Liver (tissue), 9 donors: ENCODE data around the gene WNT11. TPM values are rescaled to one million over a fixed set of nuclear protein-coding genes. Genes with fewer than 3 reads are reported as not detected.

Source experiments
- DNase-seq: peaks from one replicate; pipeline ENCODE4 v3.0.0-alpha.2; 2017; ENCODE audit warnings: low spot score
- H3K27ac ChIP-seq, 2 donors: one replicate each; pipeline ENCODE4 v1.7.0; 2013; ENCODE audit warnings: inconsistent platforms in 2 of 2, low read length in 2 of 2, control low read depth in 1 of 2, low read depth in 1 of 2, mild to moderate bottlenecking in 1 of 2
- H3K27me3 ChIP-seq, 4 donors: one replicate each; pipeline versions ENCODE4 v1.6.1 to v1.7.0; 2013; ENCODE audit warnings: low read length in 3 of 4, inconsistent platforms in 1 of 4, mild to moderate bottlenecking in 1 of 4, moderate library complexity in 1 of 4; ENCODE audit not compliant: control insufficient read depth in 4 of 4, insufficient read depth in 4 of 4
- H3K36me3 ChIP-seq, 4 donors: one replicate each; pipeline versions ENCODE4 v1.6.1 to v1.7.0; 2013; ENCODE audit warnings: low read length in 3 of 4, mild to moderate bottlenecking in 3 of 4, low read depth in 1 of 4, moderate library complexity in 1 of 4; ENCODE audit not compliant: control insufficient read depth in 4 of 4, insufficient read depth in 3 of 4
- H3K4me1 ChIP-seq, 4 donors: one replicate each; pipeline versions ENCODE4 v1.6.1 to v1.7.0; 2013; ENCODE audit warnings: low read length in 3 of 4, mild to moderate bottlenecking in 3 of 4, moderate library complexity in 1 of 4; ENCODE audit not compliant: control insufficient read depth in 4 of 4, insufficient read depth in 4 of 4
- H3K4me3 ChIP-seq, 3 donors: one replicate each; pipeline versions ENCODE4 v1.6.1 to v1.7.0; 2013; ENCODE audit warnings: low read length in 3 of 3, control low read depth in 1 of 3, low read depth in 1 of 3, mild to moderate bottlenecking in 1 of 3
- H3K9ac ChIP-seq, 2 donors: one replicate each; pipeline ENCODE4 v1.7.0; 2013; ENCODE audit warnings: low read length in 2 of 2, mild to moderate bottlenecking in 2 of 2, moderate library complexity in 2 of 2, control low read depth in 1 of 2, low read depth in 1 of 2
- H3K9me3 ChIP-seq, 4 donors: one replicate each; pipeline versions ENCODE4 v1.6.1 to v1.7.0; 2013; ENCODE audit warnings: low read length in 3 of 4; ENCODE audit not compliant: control insufficient read depth in 4 of 4
- EGR1 ChIP-seq, 2 donors: IDR thresholded peaks; 2 replicates each; pipeline ENCODE4 v1.6.1; 2016 to 2018; ENCODE audit warnings: antibody characterized with exemption in 2 of 2, low read depth in 2 of 2
- FOXA2 ChIP-seq: IDR thresholded peaks from 2 replicates; pipeline ENCODE4 v1.6.1; 2016; ENCODE audit warnings: antibody characterized with exemption
- GABPA ChIP-seq, 2 donors: IDR thresholded peaks in 1 of 2; conservative IDR thresholded peaks in 1 of 2; 2 replicates each; pipeline ENCODE4 v1.6.1; 2016; ENCODE audit warnings: antibody characterized with exemption in 2 of 2, mild to moderate bottlenecking in 1 of 2, moderate library complexity in 1 of 2
- HNF4G ChIP-seq: IDR thresholded peaks from 2 replicates; pipeline ENCODE4 v1.6.1; 2016; ENCODE audit warnings: antibody characterized with exemption
- NR2F2 ChIP-seq: IDR thresholded peaks from 2 replicates; pipeline ENCODE4 v1.6.1; 2016; ENCODE audit warnings: antibody characterized with exemption
- RXRA ChIP-seq, 2 donors: IDR thresholded peaks; 2 replicates each; pipeline ENCODE4 v1.6.1; 2017 to 2018; ENCODE audit warnings: antibody characterized with exemption in 2 of 2, mild to moderate bottlenecking in 1 of 2
- SP1 ChIP-seq: IDR thresholded peaks from 2 replicates; pipeline ENCODE4 v1.6.1; 2018; ENCODE audit warnings: antibody characterized with exemption, mild to moderate bottlenecking
- YY1 ChIP-seq: IDR thresholded peaks from 2 replicates; pipeline ENCODE4 v1.6.1; 2016; ENCODE audit warnings: antibody characterized with exemption, mild to moderate bottlenecking
- WGBS: extraction: QIAGEN DNeasy Blood & Tissue Kit; methylation state at CpG from one replicate; pipeline ENCODE4 v1.1.7; 2013; 5-methylcytosine and 5-hydroxymethylcytosine counted together
- polyA plus RNA-seq, 2 donors: library from polyadenylated mRNA; stranded (reverse) in 1 of 2; unstranded in 1 of 2; fragments of 200-250 nt in 1 of 2; fragments of >200 nt in 1 of 2; fragmentation: Nextera tagmentation in 1 of 2; extraction: Ambion mirVana in 1 of 2; gene quantifications; one replicate each; pipeline versions ENCODE4 v1.2.1 to v1.2.3, GENCODE V29; 2013 to 2015
- total RNA-seq, 2 donors: library from RNA; depleted of rRNA; stranded (reverse); fragments of >200 nt; gene quantifications; one replicate each; pipeline ENCODE4 v1.2.3, GENCODE V29; 2014
- TF ChIP-seq, protein P1 (sequence below): IDR thresholded peaks from 2 replicates; pipeline ENCODE4 v1.6.1; 2016; ENCODE audit warnings: antibody characterized with exemption
- TF ChIP-seq, protein P2 (sequence below): IDR thresholded peaks from 2 replicates; pipeline ENCODE4 v1.6.1; 2016; ENCODE audit warnings: antibody characterized with exemption
- TF ChIP-seq, protein P3 (sequence below): IDR thresholded peaks from 2 replicates; pipeline ENCODE4 v1.6.1; 2016; ENCODE audit warnings: antibody characterized with exemption, mild to moderate bottlenecking
- TF ChIP-seq, protein P4 (sequence below): fragments of 150-350 bp; IDR thresholded peaks from 2 replicates; pipeline ENCODE4 v1.5.1; 2017; ENCODE audit warnings: improper control_type of control experiment, low read depth, low read length; ENCODE audit not compliant: missing input control
- TF ChIP-seq, protein P5 (sequence below): IDR thresholded peaks from 2 replicates; pipeline ENCODE4 v1.6.1; 2016; ENCODE audit warnings: antibody characterized with exemption
- donor health status: healthy.
- donor health status: healthy.
- donor health status: healthy.
- donor health status: healthy.
- donor health status: healthy.

The WNT11 gene
- total and polyA plus RNA-seq, 4 donors = 1.1 to 4.8 (median 2.5) TPM

DNA sequence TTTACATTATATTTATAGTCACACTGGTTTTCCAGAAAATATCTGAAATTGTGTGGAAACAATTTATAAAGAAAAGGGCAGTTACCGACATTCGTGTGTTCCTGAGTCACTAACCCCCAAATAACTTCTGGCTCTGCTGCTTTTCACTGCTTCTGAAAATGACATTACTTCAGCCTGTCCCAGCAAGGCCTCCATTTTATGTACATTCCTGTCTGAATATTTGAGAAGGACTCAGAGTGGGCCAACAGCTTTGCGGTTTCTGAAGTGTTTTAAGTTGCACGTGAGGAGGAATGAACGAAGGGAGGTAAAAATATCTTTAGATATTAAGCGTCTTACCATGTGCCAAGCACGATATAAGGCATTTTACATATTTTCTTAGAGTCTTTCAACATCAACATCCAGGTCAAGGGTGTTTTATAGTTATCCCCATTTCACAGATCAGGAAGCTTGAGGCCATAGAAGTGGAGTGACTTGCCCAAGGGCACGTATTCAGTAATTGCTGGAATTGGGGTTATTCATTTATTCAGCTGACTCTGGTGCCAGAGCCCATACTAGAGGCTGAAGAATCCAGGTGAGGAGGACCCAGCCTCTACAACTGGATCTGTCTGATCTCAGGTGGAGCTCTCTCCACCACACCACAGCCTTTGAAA, 30.8 kb upstream of the WNT11 start:
- Histone ChIP-seq H3K27me3 (no peaks in the 10 kb centered on the region), H3K36me3 (no peaks in the 10 kb centered on the region), H3K4me1 (peaks cover 0 to 21% (median 7%) of the 10 kb centered on the region in 4 donors), H3K4me3 (no peak overlapping the region), H3K27ac (no peak overlapping the region), H3K9ac (no peak overlapping the region), H3K9me3 (no peaks in the 10 kb centered on the region)
- no peak for TF ChIP-seq FOXA2
- no peak for TF ChIP-seq HNF4G
- TF ChIP-seq EGR1 (IDR thresholded peaks at IDR 0.05; ENCODE audit: low read depth in 2 of 2) = no peak
- no peak for TF ChIP-seq NR2F2
- TF ChIP-seq SP1 = no peak
- TF ChIP-seq GABPA (IDR thresholded peaks at IDR 0.05 in 1 of 2, conservative IDR thresholded peaks at IDR 0.05 in 1 of 2) = no peak
- no peak for TF ChIP-seq YY1
- TF ChIP-seq, protein P1, sequence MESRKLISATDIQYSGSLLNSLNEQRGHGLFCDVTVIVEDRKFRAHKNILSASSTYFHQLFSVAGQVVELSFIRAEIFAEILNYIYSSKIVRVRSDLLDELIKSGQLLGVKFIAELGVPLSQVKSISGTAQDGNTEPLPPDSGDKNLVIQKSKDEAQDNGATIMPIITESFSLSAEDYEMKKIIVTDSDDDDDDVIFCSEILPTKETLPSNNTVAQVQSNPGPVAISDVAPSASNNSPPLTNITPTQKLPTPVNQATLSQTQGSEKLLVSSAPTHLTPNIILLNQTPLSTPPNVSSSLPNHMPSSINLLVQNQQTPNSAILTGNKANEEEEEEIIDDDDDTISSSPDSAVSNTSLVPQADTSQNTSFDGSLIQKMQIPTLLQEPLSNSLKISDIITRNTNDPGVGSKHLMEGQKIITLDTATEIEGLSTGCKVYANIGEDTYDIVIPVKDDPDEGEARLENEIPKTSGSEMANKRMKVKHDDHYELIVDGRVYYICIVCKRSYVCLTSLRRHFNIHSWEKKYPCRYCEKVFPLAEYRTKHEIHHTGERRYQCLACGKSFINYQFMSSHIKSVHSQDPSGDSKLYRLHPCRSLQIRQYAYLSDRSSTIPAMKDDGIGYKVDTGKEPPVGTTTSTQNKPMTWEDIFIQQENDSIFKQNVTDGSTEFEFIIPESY = no peak
- 95% methylated on average over 8 of the region's 8 CpGs for WGBS
- no peak for DNase-seq

DNA sequence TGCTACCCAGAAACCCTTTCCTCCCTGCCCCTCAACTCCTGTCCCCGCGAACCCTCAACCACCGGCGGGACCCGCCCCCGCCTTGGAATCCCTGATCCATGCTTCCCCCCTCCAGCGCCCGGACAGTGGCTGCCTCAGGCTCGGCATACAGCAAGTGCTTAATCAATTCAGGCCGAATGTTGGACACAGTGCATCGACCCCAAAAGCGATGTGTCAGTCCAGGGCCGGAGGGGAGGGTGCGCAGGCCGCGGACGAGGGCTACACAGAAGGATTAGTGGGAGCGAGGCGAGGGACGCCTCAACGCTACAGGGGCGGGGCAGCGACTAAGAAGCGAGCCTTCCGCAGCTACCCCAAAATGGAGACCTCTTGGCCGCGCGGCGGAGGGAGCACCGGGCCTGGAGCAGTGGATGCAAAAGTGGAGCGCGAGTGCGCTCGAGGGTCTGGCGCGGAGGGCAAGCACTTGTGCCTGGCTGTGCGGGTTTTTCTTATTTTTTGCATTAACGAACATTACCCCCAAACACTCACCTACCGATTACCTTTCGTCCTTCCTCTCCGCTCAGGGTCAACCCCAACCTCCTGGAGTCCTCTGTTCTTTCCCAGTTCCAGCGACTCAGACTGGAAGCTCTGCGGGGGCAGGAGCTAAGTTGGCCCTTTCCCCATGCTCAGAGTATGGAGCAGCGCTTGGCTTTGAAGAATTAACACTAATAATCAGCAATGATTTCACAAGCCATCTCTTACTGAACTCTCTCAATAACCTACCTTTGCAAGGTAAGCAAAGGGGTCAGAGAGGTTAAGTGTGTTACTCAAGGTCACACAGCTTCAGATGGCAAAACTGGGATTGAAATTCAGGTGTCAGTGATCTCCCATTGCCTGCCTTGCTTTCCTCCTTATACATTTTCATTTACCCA, 30.0 kb upstream of the WNT11 start:
- Histone ChIP-seq H3K9me3 (no peaks in the 10 kb centered on the region), H3K4me1 (peaks cover 0 to 21% (median 7%) of the 10 kb centered on the region in 4 donors), H3K27me3 (no peaks in the 10 kb centered on the region), H3K9ac (peak overlapping the region; percentile 41 to 75), H3K36me3 (no peaks in the 10 kb centered on the region), H3K27ac (peak overlapping the region; percentile 76 to 88), H3K4me3 (peak overlapping the region; percentile 68 to 86 (median 71))
- 17% methylated on average over 44 of the region's 44 CpGs for WGBS
- peak; percentile 66 for DNase-seq
- TF ChIP-seq YY1 (no peak), EGR1 (IDR thresholded peaks at IDR 0.05; ENCODE audit: low read depth in 2 of 2) (peak; percentile 40 to 61), SP1 (no peak), RXRA (IDR thresholded peaks at IDR 0.05) (peak in 1 of 2 donors; percentile 67)
- TF ChIP-seq, protein P2, sequence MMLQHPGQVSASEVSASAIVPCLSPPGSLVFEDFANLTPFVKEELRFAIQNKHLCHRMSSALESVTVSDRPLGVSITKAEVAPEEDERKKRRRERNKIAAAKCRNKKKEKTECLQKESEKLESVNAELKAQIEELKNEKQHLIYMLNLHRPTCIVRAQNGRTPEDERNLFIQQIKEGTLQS = no peak

DNA sequence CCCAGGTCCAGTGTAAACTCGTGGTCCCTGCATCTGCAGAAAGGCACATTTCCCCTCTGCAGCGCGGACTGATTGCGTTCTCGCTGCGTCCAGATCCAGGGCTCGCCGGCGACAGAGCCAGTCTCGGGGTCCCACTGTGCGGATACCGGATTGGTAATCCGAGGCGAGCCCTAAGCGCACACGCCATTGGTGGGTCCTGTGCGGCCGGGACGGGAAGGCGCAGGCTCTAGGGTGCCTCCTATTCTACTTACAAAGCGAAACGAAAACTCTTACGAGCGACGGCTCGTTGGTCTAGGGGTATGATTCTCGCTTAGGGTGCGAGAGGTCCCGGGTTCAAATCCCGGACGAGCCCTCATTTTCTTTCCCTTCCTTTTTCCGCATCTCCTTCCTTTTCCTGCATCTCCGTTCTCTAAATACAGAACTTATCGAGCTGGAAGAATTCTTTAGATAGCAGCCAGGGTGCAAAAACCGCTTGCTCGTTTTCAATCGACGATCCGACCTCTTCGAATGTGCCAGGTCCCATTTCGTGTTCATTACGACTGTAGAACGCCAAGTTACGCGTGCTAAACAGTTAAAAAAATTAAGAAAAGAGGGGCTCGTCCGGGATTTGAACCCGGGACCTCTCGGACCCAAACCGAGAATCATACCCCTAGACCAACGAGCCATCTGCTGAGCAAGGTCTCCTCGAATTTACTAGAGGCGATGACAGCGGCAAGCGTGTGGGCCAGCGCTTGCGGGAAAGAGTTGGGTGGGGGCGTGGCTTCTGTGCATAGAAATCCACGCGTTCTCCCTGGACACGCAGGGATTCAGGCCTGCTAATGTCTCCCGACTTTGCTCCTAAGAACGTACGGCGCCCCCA, 29.2 kb upstream of the WNT11 start:
- DNase-seq = peak; percentile 92
- H3K9ac ChIP-seq = peak overlapping the region; percentile 41 to 75
- peak overlapping the region; percentile 76 to 88 for H3K27ac ChIP-seq
- H3K27me3 ChIP-seq = no peaks in the 10 kb centered on the region
- H3K9me3 ChIP-seq = no peaks in the 10 kb centered on the region
- WGBS = 2% methylated on average over 65 of the region's 65 CpGs
- peak overlapping the region; percentile 68 to 86 (median 71) for H3K4me3 ChIP-seq
- peaks cover 0 to 21% (median 7%) of the 10 kb centered on the region in 4 donors for H3K4me1 ChIP-seq
- no peaks in the 10 kb centered on the region for H3K36me3 ChIP-seq
- TF ChIP-seq EGR1 (IDR thresholded peaks at IDR 0.05; ENCODE audit: low read depth in 2 of 2) (peak in 1 of 2 donors; percentile 57), FOXA2 (peak; percentile 15), SP1 (peak; percentile 49), GABPA (IDR thresholded peaks at IDR 0.05 in 1 of 2, conservative IDR thresholded peaks at IDR 0.05 in 1 of 2) (no peak), YY1 (peak; percentile 70)
- TF ChIP-seq, protein P3, sequence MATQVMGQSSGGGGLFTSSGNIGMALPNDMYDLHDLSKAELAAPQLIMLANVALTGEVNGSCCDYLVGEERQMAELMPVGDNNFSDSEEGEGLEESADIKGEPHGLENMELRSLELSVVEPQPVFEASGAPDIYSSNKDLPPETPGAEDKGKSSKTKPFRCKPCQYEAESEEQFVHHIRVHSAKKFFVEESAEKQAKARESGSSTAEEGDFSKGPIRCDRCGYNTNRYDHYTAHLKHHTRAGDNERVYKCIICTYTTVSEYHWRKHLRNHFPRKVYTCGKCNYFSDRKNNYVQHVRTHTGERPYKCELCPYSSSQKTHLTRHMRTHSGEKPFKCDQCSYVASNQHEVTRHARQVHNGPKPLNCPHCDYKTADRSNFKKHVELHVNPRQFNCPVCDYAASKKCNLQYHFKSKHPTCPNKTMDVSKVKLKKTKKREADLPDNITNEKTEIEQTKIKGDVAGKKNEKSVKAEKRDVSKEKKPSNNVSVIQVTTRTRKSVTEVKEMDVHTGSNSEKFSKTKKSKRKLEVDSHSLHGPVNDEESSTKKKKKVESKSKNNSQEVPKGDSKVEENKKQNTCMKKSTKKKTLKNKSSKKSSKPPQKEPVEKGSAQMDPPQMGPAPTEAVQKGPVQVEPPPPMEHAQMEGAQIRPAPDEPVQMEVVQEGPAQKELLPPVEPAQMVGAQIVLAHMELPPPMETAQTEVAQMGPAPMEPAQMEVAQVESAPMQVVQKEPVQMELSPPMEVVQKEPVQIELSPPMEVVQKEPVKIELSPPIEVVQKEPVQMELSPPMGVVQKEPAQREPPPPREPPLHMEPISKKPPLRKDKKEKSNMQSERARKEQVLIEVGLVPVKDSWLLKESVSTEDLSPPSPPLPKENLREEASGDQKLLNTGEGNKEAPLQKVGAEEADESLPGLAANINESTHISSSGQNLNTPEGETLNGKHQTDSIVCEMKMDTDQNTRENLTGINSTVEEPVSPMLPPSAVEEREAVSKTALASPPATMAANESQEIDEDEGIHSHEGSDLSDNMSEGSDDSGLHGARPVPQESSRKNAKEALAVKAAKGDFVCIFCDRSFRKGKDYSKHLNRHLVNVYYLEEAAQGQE = peak; percentile 19
- TF ChIP-seq, protein P4, sequence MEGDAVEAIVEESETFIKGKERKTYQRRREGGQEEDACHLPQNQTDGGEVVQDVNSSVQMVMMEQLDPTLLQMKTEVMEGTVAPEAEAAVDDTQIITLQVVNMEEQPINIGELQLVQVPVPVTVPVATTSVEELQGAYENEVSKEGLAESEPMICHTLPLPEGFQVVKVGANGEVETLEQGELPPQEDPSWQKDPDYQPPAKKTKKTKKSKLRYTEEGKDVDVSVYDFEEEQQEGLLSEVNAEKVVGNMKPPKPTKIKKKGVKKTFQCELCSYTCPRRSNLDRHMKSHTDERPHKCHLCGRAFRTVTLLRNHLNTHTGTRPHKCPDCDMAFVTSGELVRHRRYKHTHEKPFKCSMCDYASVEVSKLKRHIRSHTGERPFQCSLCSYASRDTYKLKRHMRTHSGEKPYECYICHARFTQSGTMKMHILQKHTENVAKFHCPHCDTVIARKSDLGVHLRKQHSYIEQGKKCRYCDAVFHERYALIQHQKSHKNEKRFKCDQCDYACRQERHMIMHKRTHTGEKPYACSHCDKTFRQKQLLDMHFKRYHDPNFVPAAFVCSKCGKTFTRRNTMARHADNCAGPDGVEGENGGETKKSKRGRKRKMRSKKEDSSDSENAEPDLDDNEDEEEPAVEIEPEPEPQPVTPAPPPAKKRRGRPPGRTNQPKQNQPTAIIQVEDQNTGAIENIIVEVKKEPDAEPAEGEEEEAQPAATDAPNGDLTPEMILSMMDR = no peak
- TF ChIP-seq, protein P5, sequence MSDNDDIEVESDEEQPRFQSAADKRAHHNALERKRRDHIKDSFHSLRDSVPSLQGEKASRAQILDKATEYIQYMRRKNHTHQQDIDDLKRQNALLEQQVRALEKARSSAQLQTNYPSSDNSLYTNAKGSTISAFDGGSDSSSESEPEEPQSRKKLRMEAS = no peak
- TF ChIP-seq, protein P2 = peak; percentile 99
